ENCODE results near the gene ENTPD8. TPM values are rescaled to one million over a fixed set of nuclear protein-coding genes. Genes with fewer than 3 reads are reported as not detected.

The ENTPD8 gene
- total RNA-seq, 1 experiment from 2014 or later: 0.77 TPM

- H3K4me2 ChIP-seq (ENCODE audit: insufficient read depth, insufficient read length, low read length): no peak overlapping the region
- H4K5ac ChIP-seq (ENCODE audit: insufficient read length, low read depth, low read length): no peak overlapping the region
- no peak overlapping the region for H3K14ac ChIP-seq (ENCODE audit: insufficient read depth, low read length)
- WGBS (ENCODE audit: extremely low coverage, insufficient read length, low lambda C conversion rate): no CpG with 5 or more reads among the region's 9 CpGs
- no peak overlapping the region for H2BK15ac ChIP-seq (ENCODE audit: low read depth, low read length)
- no peak overlapping the region for H3K18ac ChIP-seq (ENCODE audit: insufficient read length, low read depth, low read length)
- DNase-seq: no peak
- H3K9me3 ChIP-seq (ENCODE audit: control insufficient read depth, low read depth, low read length): no peaks in the 10 kb centered on the region
- H3K27ac Mint-ChIP-seq: no peak overlapping the region
- H2BK12ac ChIP-seq (ENCODE audit: insufficient read length, low read depth, low read length): no peak overlapping the region
- H4K91ac ChIP-seq (ENCODE audit: insufficient read length, low read depth, low read length): no peak overlapping the region
- H3K4ac ChIP-seq (ENCODE audit: low read depth, low read length): no peak overlapping the region
- H3K56ac ChIP-seq (ENCODE audit: insufficient read length, low read depth, low read length): no peak overlapping the region
- TF ChIP-seq, protein P1, sequence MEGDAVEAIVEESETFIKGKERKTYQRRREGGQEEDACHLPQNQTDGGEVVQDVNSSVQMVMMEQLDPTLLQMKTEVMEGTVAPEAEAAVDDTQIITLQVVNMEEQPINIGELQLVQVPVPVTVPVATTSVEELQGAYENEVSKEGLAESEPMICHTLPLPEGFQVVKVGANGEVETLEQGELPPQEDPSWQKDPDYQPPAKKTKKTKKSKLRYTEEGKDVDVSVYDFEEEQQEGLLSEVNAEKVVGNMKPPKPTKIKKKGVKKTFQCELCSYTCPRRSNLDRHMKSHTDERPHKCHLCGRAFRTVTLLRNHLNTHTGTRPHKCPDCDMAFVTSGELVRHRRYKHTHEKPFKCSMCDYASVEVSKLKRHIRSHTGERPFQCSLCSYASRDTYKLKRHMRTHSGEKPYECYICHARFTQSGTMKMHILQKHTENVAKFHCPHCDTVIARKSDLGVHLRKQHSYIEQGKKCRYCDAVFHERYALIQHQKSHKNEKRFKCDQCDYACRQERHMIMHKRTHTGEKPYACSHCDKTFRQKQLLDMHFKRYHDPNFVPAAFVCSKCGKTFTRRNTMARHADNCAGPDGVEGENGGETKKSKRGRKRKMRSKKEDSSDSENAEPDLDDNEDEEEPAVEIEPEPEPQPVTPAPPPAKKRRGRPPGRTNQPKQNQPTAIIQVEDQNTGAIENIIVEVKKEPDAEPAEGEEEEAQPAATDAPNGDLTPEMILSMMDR (conservative IDR thresholded peaks at IDR 0.05): no peak
- no peaks in the 10 kb centered on the region for H3K27me3 ChIP-seq (ENCODE audit: insufficient read depth, low read length)
- H3K23ac ChIP-seq (ENCODE audit: insufficient read length, low read depth, low read length): no peak overlapping the region
- no peak overlapping the region for H2BK120ac ChIP-seq (ENCODE audit: low read depth, low read length, poor library complexity, severe bottlenecking)
- no peak overlapping the region for H2BK5ac ChIP-seq (ENCODE audit: insufficient read length, low read length)
- H3K79me1 ChIP-seq (ENCODE audit: insufficient read depth, low read depth, low read length, poor library complexity, severe bottlenecking): no peaks in the 10 kb centered on the region
- no peaks in the 10 kb centered on the region for H3K36me3 Mint-ChIP-seq (ENCODE audit: insufficient read depth in 1 of 3, low read depth in 3 of 3)
- H2AK5ac ChIP-seq (ENCODE audit: insufficient read length, low read length): no peak overlapping the region
- no peak overlapping the region for H4K8ac ChIP-seq (replicated peaks; ENCODE audit: insufficient read length, low read depth, low read length)
- H3K4me1 Mint-ChIP-seq: no peaks in the 10 kb centered on the region
- H3K9me3 Mint-ChIP-seq: peaks cover 2 to 19% of the 10 kb centered on the region in 2 experiments; a peak in 2 of 5 replicates
- peaks cover 2% of the 10 kb centered on the region for H4K20me1 ChIP-seq (ENCODE audit: control insufficient read depth, insufficient read depth, insufficient read length)
- H3K23me2 ChIP-seq (ENCODE audit: insufficient read length, low read depth, low read length, poor library complexity, severe bottlenecking): no peaks in the 10 kb centered on the region
- H3K27ac ChIP-seq (ENCODE audit: insufficient read length, low read depth, low read length): no peak overlapping the region
- no peak overlapping the region for H3K4me3 Mint-ChIP-seq
- H2BK20ac ChIP-seq (ENCODE audit: low read depth, low read length, poor library complexity, severe bottlenecking): no peak overlapping the region
- no peak overlapping the region for H2AFZ ChIP-seq (ENCODE audit: low read length)
- H3K4me1 ChIP-seq (ENCODE audit: insufficient read depth, low read length): no peaks in the 10 kb centered on the region
- H3K27me3 Mint-ChIP-seq (ENCODE audit: low read depth): no peaks in the 10 kb centered on the region; the same call in 1 of the 2 replicates
- H3K79me2 ChIP-seq (ENCODE audit: insufficient read depth, low read length): no peaks in the 10 kb centered on the region
- H3T11ph ChIP-seq (ENCODE audit: low read length): no peak overlapping the region
- H3K9ac ChIP-seq (ENCODE audit: extremely low read depth, insufficient read length, low read length): no peak overlapping the region
These were observed 49.5 kb upstream of the ENTPD8 start for GRCh38 chr9:137490532-137491186.

Data from H9 (cell line).